Endothelial cell of umbilical vein (primary cell): Measurements from ENCODE around the gene PSAT1. TPM values are rescaled to one million over a fixed set of nuclear protein-coding genes. Genes with fewer than 3 reads are reported as not detected.

ENCODE experiments used
- BruUV-seq: library from RNA; stranded (reverse); fragments of 400-500 nt; replicated peaks from 2 replicates; lab custom pipeline; 2021; lab: Mats Ljungman, UMichigan
- CTCF ChIA-PET: fragments of 300-600, 350-600 bp; sonication (Branson Sonifier 250); formaldehyde crosslinking; loops from one replicate; lab custom pipeline; 2021; ENCODE audit warnings: antibody characterized with exemption, inconsistent platforms; lab: Charles Lee
- POLR2A ChIA-PET: fragments of 300-600, 350-600 bp; sonication (Branson Sonifier 250); formaldehyde crosslinking; loops from one replicate; lab custom pipeline; 2021; ENCODE audit warnings: antibody characterized with exemption, inconsistent platforms; lab: Charles Lee
- DNase-seq: peaks from one replicate; pipeline ENCODE4 v3.0.0-alpha.2; 2011; ENCODE audit warnings: low read depth, low spot score
- FAIRE-seq: peaks from 2 replicates; lab custom pipeline; 2011; peaks lifted over from hg19 to GRCh38; lab: Jason Lieb, UNC
- H2AFZ ChIP-seq: 2 replicates; pipeline ENCODE4 v1.6.0; 2012; ENCODE audit warnings: low read depth, low read length, control low read depth, inconsistent platforms
- H3K27ac ChIP-seq: 2 replicates; pipeline ENCODE4 v1.5.1; 2011; ENCODE audit warnings: low read depth, mild to moderate bottlenecking, control low read depth, low read length, moderate library complexity; ENCODE audit not compliant: insufficient read depth
- H3K27me3 ChIP-seq, 2 experiments: 2 replicates each; pipeline versions ENCODE4 v1.6.0 to v1.6.1; 2011; ENCODE audit warnings: low read length in 2 of 2, mixed read lengths in 1 of 2; ENCODE audit not compliant: control insufficient read depth in 2 of 2, insufficient read depth in 2 of 2
- H3K36me3 ChIP-seq, 2 experiments: 2 replicates in 1 of 2; 3 replicates in 1 of 2; pipeline ENCODE4 v1.5.1; 2011; ENCODE audit warnings: low read length in 2 of 2, mild to moderate bottlenecking in 1 of 2, moderate library complexity in 1 of 2; ENCODE audit not compliant: control insufficient read depth in 2 of 2, insufficient read depth in 2 of 2; ENCODE audit errors: extremely low read depth in 1 of 2
- H3K4me1 ChIP-seq: 3 replicates; pipeline ENCODE4 v1.5.1; 2011; ENCODE audit warnings: mild to moderate bottlenecking, low read length; ENCODE audit not compliant: control insufficient read depth, insufficient read depth; ENCODE audit errors: extremely low read depth
- H3K4me2 ChIP-seq: 2 replicates; pipeline ENCODE4 v1.6.1; 2011; ENCODE audit warnings: low read length, control low read depth, mixed read lengths; ENCODE audit not compliant: insufficient read depth
- H3K4me3 ChIP-seq, 3 experiments: fragments of 200-600 bp in 1 of 3; sonication (generic), shearing (Covaris generic) in 1 of 3; replicated peaks in 1 of 3; 2 replicates each; pipeline ENCODE4 v1.5.1; 2011 to 2016; ENCODE audit warnings: control low read depth in 3 of 3, low read length in 3 of 3, mild to moderate bottlenecking in 2 of 3, inconsistent platforms in 1 of 3, low read depth in 1 of 3, moderate library complexity in 1 of 3; ENCODE audit not compliant: insufficient read depth in 1 of 3
- H3K79me2 ChIP-seq: 2 replicates; pipeline ENCODE4 v1.6.0; 2012; ENCODE audit warnings: low read length, inconsistent platforms; ENCODE audit not compliant: control insufficient read depth, insufficient read depth
- H3K9ac ChIP-seq: replicated peaks from 2 replicates; pipeline ENCODE3; 2011; ENCODE audit warnings: low read length, control low read depth; ENCODE audit not compliant: insufficient read depth; ENCODE audit errors: extremely low read depth
- H3K9me1 ChIP-seq: replicated peaks from 3 replicates; pipeline ENCODE4 v1.6.0; 2011; ENCODE audit warnings: mild to moderate bottlenecking, low read length; ENCODE audit not compliant: control insufficient read depth, insufficient read depth; ENCODE audit errors: extremely low read depth
- H3K9me3 ChIP-seq: replicated peaks from 2 replicates; pipeline ENCODE4 v1.5.1; 2012; ENCODE audit warnings: low read length, inconsistent platforms; ENCODE audit not compliant: control insufficient read depth, insufficient read depth
- H4K20me1 ChIP-seq: replicated peaks from 2 replicates; pipeline ENCODE3; 2011; ENCODE audit warnings: mild to moderate bottlenecking, low read length; ENCODE audit not compliant: control insufficient read depth, insufficient read depth; ENCODE audit errors: extremely low read depth
- CTCF ChIP-seq, 2 donors: IDR thresholded peaks; 1 replicate in 1 of 2; 2 replicates in 1 of 2; pipeline ENCODE4 v1.5.1; 2011; ENCODE audit warnings: low read length in 2 of 2, mild to moderate bottlenecking in 2 of 2, moderate library complexity in 2 of 2, control low read depth in 1 of 2, inconsistent platforms in 1 of 2, low read depth in 1 of 2; ENCODE audit not compliant: insufficient read depth in 1 of 2; ENCODE audit errors: extremely low read depth in 1 of 2
- EZH2 ChIP-seq: IDR thresholded peaks from 2 replicates; pipeline ENCODE4 v1.6.1; 2012; ENCODE audit warnings: borderline replicate concordance, low read depth, mild to moderate bottlenecking, moderate library complexity, low read length, inconsistent platforms; ENCODE audit not compliant: severe bottlenecking
- FOS ChIP-seq: IDR thresholded peaks from 2 replicates; pipeline ENCODE4 v1.6.1; 2011; ENCODE audit warnings: mild to moderate bottlenecking, low read length, moderate library complexity, borderline replicate concordance; ENCODE audit not compliant: insufficient read depth
- GATA2 ChIP-seq: IDR thresholded peaks from 2 replicates; pipeline ENCODE4 v1.7.0; 2011; ENCODE audit warnings: low read depth, mild to moderate bottlenecking, moderate library complexity, mixed read lengths, low read length; ENCODE audit not compliant: insufficient read length, insufficient read depth
- JUN ChIP-seq: IDR thresholded peaks from 2 replicates; pipeline ENCODE4 v1.6.1; 2011; ENCODE audit warnings: borderline replicate concordance, low read depth; ENCODE audit not compliant: insufficient read length, insufficient read depth
- MAX ChIP-seq: IDR thresholded peaks from 2 replicates; pipeline ENCODE4 v1.6.1; 2011; ENCODE audit not compliant: insufficient read depth, insufficient read length
- MYC ChIP-seq: IDR thresholded peaks from one replicate; pipeline ENCODE4 v1.6.1; 2011; ENCODE audit warnings: mild to moderate bottlenecking, low read depth, low read length
- POLR2A ChIP-seq: IDR thresholded peaks from 2 replicates; pipeline ENCODE4 v1.6.1; 2012; ENCODE audit warnings: low read depth, mild to moderate bottlenecking, control low read depth, low read length
- POLR2AphosphoS5 ChIP-seq: IDR thresholded peaks from 2 replicates; pipeline ENCODE4 v1.6.1; 2012; ENCODE audit warnings: low read depth, mild to moderate bottlenecking, control low read depth, low read length, moderate library complexity; ENCODE audit not compliant: insufficient read depth
- dilution Hi-C: fragments of 300-500 bp; cut with MboI; formaldehyde crosslinking; loops from one replicate; pipeline ENCODE4 v1.15.0; 2019; ENCODE audit warnings: low sequenced_read_pairs; ENCODE audit not compliant: extremely low pct_ligation_motif_present
- intact Hi-C: fragments of 100-400 bp; cut with micrococcal nuclease; formaldehyde crosslinking; loops from one replicate; pipeline ENCODE4 v1.10.0; 2022
- polyA plus RNA-seq, 4 experiments: library from polyadenylated mRNA; depleted of rRNA in 3 of 4; stranded (reverse) in 3 of 4; unstranded in 1 of 4; fragments of >200 nt; gene quantifications; 2 replicates each; pipeline versions ENCODE4 v1.2.1 to v1.2.3, GENCODE V29; 2011 to 2012; ENCODE audit warnings: missing spikeins in 1 of 4
- total RNA-seq: library from RNA; stranded (reverse); gene quantifications from 2 replicates; pipeline ENCODE4 v1.2.3, GENCODE V29; 2021

The PSAT1 gene
- total and polyA plus RNA-seq, 2 donors (not counting 3 experiments of a cell fraction or from before 2014, with no cell fraction given), result 19.1 to 47.3 TPM

DNA sequence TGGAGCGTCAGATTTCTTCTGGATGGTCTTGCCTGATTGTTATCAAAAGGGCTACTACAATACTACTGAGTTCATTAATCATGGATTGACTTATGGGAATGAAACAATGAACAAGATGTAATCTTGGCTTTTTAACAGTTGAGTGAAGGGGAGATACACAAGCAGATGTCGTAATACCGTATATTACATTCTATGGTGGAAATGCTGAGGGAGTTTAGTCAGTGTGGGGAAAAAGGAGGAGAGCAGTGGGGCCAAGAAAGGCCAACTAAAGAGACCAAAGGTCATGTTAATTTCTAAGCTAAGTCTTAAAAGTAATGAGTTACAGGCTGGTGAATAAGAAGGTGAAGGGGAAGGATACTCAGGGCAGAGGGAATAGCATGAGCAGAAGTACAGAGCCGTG lies 29.0 kb upstream of the PSAT1 start:
- Histone ChIP-seq H3K27me3 (no peaks in the 10 kb centered on the region), H3K36me3 (peaks cover 3 to 6% of the 10 kb centered on the region in 2 experiments), H3K4me1 (no peaks in the 10 kb centered on the region), H3K9ac (no peak overlapping the region), H3K4me2 (no peak overlapping the region), H3K9me3 (no peaks in the 10 kb centered on the region), H3K27ac (no peak overlapping the region), H3K4me3 (no peak overlapping the region), H3K9me1 (no peaks in the 10 kb centered on the region), H3K79me2 (no peaks in the 10 kb centered on the region), H2AFZ (no peak overlapping the region), H4K20me1 (no peaks in the 10 kb centered on the region)
- ChIA-PET CTCF (no interaction called here), POLR2A (no interaction called here)
- no TSS peak for BruUV-seq
- intact Hi-C loops, result no loop called here
- FAIRE-seq, result no peak
- dilution Hi-C loops, result no loop called here
- TF ChIP-seq JUN (no peak), GATA2 (no peak), EZH2 (no peak), MAX (no peak), MYC (no peak)
- DNase-seq, result no peak

GRCh38 chr9:78269784-78270183 lies 27.1 kb upstream of the PSAT1 start:
- FAIRE-seq (no peak), DNase-seq (no peak)
- Histone ChIP-seq H3K4me3 (no peak overlapping the region), H3K27me3 (no peaks in the 10 kb centered on the region), H4K20me1 (no peaks in the 10 kb centered on the region), H3K4me1 (no peaks in the 10 kb centered on the region), H3K27ac (no peak overlapping the region), H3K4me2 (no peak overlapping the region), H3K9me3 (no peaks in the 10 kb centered on the region), H3K9me1 (no peaks in the 10 kb centered on the region), H3K36me3 (peaks cover 3 to 6% of the 10 kb centered on the region in 2 experiments), H3K79me2 (no peaks in the 10 kb centered on the region), H3K9ac (no peak overlapping the region), H2AFZ (no peak overlapping the region)
- TF ChIP-seq JUN (no peak), GATA2 (no peak), FOS (no peak), EZH2 (no peak), POLR2A (no peak), MAX (no peak), POLR2AphosphoS5 (no peak), CTCF (IDR thresholded peaks at IDR 0.05; ENCODE audit: extremely low read depth in 1 of 2, insufficient read depth in 1 of 2, low read depth in 1 of 2, low read length in 2 of 2) (no peak), MYC (no peak)
- intact Hi-C loops (no loop called here), dilution Hi-C loops (no loop called here)
- ChIA-PET CTCF (no interaction called here), POLR2A (no interaction called here)
- BruUV-seq, result no TSS peak
